Stimulated activated CD8-positive, alpha-beta memory T cell treated with anti-CD3 and anti-CD28 coated beads, Interleukin-15, amount 100 ng/mL, for 24 hours (primary cell): ENCODE results near the gene CD19.
"Not testable (repeated sequence)": the region's sequence is repeated elsewhere in the genome, so short reads cannot be mapped to it uniquely, and the experiment has no call there.

Experiments used
- DNase-seq: peaks from one replicate; pipeline ENCODE4 v3.0.0-alpha.2; 2020; ENCODE audit warnings: low read depth

The CD19 gene

DNA sequence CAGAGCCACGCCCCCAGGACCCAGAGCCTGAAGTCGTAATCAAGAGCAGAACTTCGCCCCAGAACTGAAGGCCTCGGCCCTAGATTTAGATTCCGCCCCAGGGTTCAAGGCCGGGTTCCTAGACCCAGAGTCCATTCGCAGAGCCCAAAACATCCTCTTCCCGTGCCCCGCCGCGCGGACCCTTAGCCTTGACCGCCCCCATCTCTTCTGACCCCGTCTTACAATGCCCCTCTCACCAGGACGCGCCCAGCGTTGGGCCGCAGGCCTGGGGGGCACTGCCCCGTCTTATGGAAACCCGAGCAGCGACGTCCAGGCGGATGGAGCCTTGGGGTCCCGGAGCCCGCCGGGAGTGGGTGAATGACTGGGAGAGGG, 5.0 kb downstream of the CD19 start:
- no peak for DNase-seq

DNA sequence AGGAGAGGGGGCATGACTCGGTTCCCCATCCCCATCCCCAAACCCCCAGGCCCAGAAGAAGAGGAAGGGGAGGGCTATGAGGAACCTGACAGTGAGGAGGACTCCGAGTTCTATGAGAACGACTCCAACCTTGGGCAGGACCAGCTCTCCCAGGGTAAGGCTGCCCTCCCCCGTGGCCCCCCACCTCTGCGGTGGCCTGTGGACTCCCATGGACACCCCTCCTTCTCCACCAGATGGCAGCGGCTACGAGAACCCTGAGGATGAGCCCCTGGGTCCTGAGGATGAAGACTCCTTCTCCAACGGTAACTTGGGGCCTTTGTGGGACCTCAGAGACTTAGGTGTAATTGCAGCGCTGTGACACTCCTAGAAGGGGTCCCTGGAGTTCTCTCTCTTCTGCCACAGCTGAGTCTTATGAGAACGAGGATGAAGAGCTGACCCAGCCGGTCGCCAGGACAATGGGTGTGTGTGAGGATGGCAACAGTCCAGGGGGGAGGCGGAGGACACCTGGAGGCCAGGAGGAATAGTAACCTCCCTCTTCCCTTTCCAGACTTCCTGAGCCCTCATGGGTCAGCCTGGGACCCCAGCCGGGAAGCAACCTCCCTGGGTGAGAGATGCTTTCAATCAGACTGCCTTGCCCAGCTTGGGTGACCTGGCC, 5.6 kb downstream of the CD19 start:
- DNase-seq = no peak

DNA sequence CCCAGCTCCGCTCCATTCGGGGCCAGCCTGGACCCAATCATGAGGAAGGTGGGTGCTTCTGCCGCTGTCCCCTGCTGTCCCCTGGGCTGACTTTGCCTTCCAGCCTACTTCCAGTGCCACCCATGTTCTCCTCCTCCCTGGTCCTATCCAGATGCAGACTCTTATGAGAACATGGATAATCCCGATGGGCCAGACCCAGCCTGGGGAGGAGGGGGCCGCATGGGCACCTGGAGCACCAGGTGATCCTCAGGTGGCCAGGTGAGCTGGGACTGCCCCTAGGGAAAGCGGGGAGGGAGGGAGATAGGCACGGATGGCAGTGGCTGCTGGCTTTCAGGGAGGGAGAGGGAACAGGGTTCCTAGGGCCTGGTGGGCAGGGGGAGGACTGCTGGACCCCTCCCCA, 7.0 kb downstream of the CD19 start:
- DNase-seq = no peak

DNA sequence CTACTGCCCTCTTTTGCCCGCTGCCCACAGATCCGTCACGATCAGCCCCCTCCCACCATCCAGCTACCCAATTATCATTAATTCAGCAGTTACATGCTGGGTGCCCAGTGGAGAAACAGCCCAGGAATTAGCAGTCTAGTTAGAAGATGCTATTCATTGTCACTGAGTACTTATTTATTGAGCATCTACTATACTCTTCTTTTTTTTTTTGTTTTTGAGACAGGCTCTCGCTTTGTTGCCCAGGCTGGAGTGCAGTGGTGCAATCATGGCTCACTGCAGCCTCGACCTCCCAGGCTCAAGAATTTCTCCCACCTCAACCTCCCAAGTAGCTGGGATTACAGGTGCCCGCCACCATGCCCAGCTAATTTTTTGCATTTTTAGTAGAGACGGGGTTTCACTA, 8.1 kb downstream of the CD19 start:
- not testable (repeated sequence) for DNase-seq

DNA sequence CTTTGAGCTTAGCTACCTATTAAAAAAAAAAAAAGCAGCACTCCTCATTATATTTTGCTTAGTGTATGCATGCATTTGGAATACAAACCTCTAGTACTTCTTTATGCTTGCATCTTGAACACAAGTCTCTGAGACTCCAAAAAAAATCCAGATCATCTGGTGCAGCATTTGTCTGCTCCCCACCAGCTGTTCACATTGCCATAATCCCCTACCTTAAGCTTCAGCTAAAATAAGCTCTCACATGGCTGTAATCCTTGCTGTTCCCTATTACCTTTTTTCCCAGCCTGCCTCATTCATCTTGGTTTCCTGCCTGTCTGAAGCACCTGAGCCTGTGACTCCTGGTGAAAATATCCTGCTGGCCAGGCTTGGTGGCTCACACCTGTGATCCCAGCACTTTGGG, 11.5 kb downstream of the CD19 start:
- DNase-seq = no peak

DNA sequence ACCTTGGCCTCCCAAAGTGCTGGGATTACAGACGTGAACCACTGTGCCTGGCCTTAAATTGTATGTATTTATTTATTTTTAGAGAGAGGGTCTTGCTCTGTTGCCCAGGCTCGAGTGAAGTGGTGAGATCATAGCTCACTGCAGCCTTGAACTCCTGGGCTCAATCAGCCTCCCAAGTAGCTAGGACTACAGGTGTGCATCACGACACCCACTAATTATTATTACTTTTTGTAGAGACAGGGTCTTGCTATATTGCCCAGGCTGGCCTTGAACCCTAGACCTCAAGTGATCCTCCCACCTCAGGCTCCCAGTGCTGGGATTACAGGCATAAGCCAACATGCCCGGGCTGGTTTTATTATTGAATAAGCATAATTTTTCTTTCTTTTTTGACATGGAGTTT, 14.9 kb downstream of the CD19 start:
- no peak for DNase-seq

DNA sequence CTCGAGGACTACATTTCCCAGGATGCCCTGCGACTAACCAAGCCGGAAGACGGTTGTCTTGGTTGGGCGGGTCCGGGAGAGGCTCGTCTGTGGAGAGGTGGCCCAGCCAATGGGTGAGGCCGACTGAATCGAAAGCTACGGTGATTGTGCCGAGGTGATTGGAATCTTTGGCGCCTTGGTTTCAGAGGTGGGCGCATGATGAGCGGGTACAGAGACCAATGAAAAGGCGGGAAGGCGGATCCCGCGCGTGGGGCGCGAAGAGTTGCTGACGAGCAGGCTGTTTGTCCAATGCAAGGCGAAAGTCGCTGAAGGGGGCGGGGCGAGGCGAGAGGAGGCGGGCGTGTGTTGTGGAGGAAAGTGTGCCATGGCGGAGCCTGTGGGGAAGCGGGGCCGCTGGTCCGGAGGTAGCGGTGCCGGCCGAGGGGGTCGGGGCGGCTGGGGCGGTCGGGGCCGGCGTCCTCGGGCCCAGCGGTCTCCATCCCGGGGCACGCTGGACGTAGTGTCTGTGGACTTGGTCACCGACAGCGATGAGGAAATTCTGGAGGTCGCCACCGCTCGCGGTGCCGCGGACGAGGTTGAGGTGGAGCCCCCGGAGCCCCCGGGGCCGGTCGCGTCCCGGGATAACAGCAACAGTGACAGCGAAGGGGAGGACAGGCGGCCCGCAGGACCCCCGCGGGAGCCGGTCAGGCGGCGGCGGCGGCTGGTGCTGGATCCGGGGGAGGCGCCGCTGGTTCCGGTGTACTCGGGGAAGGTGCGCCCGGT, 19.1 kb downstream of the CD19 start, which contains the start of gene NFATC2IP:
Gene NFATC2IP, plus strand, starts transcription at position 290 of the 762 bp plus-strand sequence. Its CDS starts 75 bp downstream, at position 365.
- DNase-seq = peak; percentile 96

DNA sequence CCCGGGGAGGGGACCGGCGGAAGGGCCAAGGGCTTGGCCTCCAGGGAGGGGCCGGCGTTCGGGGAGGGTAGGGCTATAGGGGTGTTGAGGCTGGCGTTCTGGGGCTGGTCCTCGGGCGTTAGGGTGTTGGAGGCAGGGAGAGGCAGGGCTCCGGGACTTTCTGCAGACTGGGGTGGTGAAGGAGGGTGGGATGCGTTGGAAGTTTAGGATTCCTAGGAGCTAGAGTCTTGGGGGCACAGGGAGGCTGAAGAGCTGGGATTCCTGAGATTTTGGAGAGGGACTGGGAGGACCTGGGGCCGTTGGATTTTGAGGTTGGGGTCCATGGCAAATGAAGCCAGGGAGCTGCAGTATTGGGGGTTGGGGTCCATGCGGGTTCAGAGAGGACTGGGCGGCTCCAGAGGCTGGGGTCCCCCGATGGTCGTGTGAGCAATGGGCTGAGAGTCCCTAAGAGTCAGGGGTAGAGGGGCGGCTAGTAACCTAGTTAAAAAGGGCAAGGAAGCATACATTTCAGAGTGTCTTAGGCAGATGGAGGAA, 19.7 kb downstream of the CD19 start:
- DNase-seq = no peak

DNA sequence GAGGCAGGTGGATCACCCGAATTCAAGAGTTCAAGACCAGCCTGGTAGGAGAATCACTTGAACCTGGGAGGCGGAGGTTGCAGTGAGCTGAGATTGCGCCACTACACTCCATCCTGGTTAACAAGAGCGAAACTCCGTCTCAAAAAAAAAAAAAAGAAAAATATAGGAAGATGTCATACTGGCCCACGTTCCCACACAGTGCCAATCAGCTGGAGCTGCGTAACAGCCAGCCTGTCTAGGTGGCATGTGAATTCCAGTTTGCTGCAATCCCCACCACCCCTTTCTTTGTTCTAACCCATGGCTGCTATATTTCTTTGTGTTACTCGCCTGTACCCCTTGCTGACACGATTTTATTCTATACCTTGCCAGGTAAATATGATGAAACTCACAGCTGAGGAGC, 26.4 kb downstream of the CD19 start:
- DNase-seq = no peak

DNA sequence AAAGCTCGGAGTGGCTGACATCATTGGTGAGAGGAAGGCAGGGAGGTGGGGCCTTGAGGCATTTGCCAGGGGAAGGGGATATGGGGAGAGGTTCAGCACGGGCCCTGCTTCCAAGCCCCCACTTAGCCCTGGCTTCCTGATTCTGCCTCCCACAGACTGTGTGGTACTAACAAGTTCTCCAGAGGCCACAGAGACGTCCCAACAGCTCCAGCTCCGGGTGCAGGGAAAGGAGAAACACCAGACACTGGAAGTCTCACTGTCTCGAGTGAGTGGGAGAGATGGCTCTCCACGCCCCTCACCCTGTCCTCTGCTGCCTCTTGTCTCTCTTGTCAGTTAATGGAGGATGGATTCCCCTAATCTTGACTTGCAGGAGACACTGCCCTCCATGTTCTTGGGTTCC, 27.1 kb downstream of the CD19 start:
- DNase-seq = no peak

DNA sequence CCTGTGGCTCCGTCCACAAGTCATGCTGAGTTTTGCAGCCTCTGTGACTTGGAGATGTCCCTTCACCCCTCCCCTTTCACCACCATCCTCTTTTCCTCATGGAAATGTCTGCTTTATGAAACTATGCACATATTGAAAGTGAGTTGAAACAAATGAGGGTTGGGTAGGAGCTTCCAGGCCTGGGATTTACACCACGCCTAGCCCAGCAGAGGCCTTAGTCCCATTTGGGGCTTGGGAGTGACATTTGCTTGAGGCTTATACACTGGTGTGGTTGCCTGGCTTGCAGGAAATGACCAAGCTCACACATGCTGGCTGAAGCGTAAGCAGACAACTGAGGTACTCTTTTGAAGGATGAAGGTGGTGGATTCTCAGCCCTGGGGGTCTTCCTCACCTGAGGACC, 32.3 kb downstream of the CD19 start:
- no peak for DNase-seq

DNA sequence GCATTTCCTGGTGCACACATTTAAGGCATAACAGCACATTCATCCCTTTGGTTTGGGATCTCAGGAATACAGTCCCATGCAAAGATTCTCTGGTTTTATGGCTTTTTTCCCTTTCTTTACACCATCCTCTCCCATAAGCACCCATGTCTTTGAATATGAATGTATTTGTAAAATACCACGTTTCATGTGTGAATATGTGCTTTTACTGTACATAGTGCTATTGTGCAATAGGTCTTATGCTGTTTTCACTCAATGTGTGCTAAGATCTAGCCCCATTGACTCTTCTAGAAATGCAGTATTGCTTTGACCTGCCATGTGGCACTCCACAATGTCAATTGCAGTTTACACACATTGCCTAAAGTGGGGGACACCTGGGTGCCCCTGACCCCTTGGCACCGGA, 32.7 kb downstream of the CD19 start:
- no peak for DNase-seq

DNA sequence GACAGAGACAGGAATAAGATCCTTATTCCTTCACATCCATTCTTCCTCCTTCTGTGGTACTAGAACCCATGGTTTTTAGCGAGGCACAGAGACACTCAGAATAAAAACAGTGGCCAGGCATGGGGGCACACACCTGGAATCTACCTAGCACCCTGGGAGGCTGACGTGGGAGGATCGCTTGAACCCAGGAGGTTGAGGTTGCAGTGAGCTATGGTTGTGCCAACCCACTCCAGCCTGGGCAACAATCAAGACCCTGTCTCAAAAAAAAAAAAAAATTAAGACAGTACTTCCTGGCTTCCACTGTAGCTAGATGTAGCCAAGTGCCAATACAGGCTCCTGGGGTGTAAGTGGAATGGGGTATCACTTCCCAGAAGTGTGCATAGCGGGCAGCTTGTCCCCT, 35.4 kb downstream of the CD19 start:
- DNase-seq = no peak

DNA sequence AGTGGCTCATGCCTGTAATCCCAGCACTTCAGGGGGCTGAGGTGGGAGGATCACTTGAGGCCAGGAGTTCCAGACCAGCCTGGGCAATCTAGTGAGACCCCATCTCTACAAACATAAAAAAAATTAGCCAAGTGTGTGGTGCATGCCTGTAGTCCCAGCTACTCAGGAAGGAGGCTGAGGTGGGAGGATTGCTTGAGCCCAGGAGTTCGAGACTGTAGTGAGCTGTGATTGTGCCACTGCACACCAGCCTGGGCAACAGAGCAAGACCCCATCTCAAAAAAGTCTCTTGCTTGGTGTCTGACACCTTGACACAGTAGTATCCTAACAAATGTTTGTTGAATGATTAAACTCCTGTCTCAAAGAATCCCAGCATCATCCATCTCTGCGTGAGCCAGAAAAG, 37.9 kb downstream of the CD19 start:
- not testable (repeated sequence) for DNase-seq

DNA sequence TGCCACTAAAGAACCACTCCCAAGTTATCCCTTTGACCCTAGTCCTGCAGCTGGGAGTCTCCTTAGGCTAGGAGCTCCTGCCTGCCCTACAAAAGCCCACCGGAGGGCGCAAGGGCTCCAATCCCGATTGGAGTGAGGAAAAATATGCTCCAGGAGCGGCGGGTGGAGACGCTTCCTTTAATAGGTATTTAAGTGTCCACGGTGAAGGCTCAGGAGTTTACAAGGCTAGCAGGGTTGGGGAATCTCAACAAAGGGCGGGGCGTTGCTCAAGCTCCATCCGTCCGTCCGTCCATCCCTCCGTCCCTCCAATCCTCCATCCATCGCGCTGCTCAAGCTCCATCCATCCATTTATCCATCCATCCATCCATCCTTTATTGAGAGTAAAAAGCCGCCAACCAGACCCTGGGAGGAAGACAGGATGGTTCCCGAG, 42.3 kb downstream of the CD19 start:
- no peak for DNase-seq

DNA sequence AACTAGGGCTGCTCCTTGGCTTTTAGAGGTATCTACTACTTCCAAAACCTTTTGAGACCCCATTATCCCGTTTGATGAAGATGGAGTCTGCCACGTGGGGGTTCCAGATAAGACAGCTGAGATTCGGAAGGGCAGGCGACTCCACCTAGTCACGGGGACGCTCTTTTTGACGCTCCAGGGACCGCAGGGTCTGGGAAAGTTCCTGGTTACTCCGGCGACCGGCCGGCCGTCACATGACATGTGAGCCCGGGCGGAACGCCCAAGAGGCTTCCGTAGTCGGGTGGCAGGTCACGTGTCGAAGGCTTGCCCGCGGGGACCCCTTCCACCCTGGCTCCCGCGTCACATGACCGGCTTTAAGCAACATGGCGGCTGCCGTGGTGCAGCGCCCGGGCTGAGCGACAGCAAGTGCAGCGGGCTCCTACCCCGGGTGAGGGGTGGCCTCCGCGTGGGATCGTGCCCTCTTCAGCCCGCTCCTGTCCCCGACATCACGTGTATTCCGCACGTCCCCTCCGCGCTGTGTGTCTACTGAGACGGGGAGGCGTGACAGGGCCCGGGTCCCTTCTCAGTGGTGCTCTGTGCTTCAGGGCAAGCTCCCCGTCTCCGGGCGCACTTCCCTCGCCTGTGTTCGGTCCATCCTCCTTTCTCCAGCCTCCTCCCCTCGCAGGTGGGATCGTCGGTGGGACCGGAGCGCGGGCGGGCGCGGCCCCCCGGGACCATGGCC, 42.8 kb downstream of the CD19 start, which contains the start of gene SPNS1:
Gene SPNS1, plus strand, starts transcription at position 342 of the 721 bp plus-strand sequence. Its CDS starts 374 bp downstream, at position 716.
- peak; percentile 82 for DNase-seq

DNA sequence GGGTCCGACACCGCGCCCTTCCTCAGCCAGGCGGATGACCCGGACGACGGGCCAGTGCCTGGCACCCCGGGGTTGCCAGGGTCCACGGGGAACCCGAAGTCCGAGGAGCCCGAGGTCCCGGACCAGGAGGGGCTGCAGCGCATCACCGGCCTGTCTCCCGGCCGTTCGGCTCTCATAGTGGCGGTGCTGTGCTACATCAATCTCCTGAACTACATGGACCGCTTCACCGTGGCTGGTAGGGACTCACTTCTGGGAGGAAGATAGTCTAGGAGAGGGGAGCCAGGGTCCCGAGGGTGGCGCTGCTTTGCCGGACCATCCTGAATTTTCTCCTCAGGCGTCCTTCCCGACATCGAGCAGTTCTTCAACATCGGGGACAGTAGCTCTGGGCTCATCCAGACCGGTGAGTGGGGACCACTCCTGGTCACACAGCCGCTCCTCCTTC, 43.4 kb downstream of the CD19 start:
- no peak for DNase-seq

DNA sequence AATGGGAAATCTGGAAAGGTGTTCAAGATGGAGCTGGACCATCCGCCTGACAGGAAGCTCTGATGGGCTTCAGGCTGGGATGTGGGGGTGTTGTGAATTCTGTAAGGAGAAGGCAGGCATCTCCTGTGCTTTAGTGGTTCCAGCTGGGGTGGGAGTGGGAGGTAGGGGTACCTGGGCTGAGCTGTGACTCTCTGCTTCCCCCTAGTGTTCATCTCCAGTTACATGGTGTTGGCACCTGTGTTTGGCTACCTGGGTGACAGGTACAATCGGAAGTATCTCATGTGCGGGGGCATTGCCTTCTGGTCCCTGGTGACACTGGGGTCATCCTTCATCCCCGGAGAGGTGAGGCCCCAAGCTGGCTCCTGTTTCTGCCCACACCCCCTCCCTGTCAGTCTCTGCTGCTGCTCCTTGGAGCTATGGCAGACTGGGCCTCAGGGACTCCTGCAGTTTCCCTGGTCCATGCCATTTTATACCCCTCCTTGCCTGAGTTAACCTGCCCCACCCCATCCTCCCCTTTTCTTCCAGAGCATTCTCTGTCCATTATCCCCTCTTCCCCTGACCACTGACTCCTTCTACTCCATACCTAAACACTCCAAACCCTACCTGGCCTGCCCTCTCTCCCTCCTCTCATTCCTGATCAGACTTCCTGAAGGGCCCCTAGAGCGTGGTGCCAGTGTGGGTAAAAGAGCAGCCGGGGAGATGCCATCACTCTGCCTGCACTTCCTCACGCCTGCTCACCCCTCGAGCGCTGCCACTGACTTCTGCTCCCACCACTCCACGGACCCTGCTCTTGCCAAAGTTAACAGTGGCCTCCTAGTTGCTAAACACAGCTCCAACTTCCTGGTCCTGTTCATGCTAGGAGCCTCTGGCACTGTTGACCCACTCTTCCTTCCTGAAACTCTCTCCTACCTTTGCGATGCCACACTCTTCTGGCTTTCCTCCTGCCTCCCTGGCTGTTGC, 46.2 kb downstream of the CD19 start:
- DNase-seq = no peak

DNA sequence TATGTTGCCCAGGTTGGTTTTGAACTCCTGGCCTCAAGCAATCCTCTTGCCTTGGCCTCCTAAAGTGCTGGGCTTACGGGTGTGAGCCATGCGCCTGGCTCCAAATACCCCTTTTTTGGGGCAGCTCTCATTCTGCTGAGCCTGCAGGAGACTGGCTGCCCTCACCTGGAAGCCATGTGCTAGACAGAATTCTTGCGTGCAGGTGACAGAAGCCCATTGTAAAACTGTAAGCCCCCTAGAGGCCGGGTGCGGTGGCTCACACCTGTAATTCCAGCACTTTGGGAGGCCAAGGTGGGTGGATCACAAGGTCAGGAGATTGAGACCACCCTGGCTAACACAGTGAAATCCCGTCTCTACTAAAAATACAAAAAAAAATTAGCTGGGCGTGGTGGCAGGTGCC, 48.6 kb downstream of the CD19 start:
- not testable (repeated sequence) for DNase-seq

DNA sequence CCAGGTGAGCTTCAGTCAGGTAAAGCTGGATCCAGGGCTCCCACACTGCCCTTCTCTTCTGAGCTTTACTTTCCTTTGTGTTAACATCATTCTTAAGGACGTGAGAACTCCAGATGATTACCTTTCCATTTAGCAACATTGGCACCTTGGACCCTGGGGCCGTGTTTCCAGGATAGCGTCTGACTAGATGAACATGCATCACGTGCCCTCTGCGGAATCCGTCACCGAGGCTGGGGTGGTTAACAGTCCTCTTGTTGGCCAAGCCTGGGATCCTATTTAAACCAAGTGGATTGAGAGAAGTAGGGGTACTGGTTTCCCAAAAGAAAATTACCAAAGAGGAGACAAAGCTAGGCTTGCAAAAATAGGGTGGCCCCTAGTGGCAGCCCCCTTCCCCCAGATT, 49.2 kb downstream of the CD19 start:
- DNase-seq = no peak

DNA sequence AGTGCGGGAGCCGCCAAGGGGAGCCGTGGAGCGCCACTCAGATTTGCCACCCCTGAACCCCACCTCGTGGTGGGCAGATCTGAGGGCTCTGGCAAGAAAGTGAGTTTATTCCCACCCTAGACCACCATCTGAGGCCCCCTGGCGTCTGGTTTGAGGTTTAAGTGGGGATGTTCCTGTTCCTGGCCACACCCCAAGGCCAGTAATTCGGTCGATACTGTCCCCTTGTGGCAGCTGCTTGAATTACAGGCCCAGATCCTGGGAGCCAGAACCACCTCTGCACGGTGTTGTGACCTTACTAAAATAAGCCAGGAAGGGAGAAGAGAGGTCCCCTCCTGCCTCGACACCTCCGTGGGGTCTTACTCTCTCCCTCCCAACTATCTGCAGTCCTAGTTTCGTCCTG, 49.7 kb downstream of the CD19 start:
- DNase-seq = no peak
